Activated CD8-positive, alpha-beta T cell treated with anti-CD3 and anti-CD28 coated beads, Interleukin-2, amount 10 ng/mL, durations not matched to agents 7 days and 5 days (primary cell): Measurements from ENCODE around the gene PPID. TPM values are rescaled to one million over a fixed set of nuclear protein-coding genes. Genes with fewer than 3 reads are reported as not detected.
"Not testable (repeated sequence)": the region's sequence is repeated elsewhere in the genome, so short reads cannot be mapped to it uniquely, and the experiment has no call there.

Experiments used
- ATAC-seq: fragments of 150-1000 bp; cut with Tn5 transposase; one replicate; pipeline ENCODE4 v1.10.0; 2021; ENCODE audit warnings: moderate library complexity
- CTCF ChIA-PET: fragments of 350-600 bp; sonication (Branson Sonifier 250); formaldehyde crosslinking; loops from one replicate; lab custom pipeline; 2021; ENCODE audit warnings: antibody characterized with exemption; lab: Charles Lee
- POLR2A ChIA-PET: fragments of 350-600 bp; sonication (Branson Sonifier 250); formaldehyde crosslinking; loops from one replicate; lab custom pipeline; 2021; ENCODE audit warnings: antibody characterized with exemption; lab: Charles Lee
- DNase-seq: peaks from one replicate; pipeline ENCODE4 v3.0.0-alpha.2; 2020
- H3K27ac Mint-ChIP-seq: one replicate; pipeline ENCODE4 v1.8.0; 2021; ENCODE audit warnings: mild to moderate bottlenecking, mixed read lengths
- H3K27me3 Mint-ChIP-seq: one replicate; pipeline ENCODE4 v1.8.0; 2021; ENCODE audit warnings: low read depth, mixed read lengths
- H3K36me3 Mint-ChIP-seq: one replicate; pipeline ENCODE4 v1.8.0; 2021; ENCODE audit warnings: low read depth, mixed read lengths
- H3K4me1 Mint-ChIP-seq: one replicate; pipeline ENCODE4 v1.8.0; 2021; ENCODE audit warnings: low read depth, mixed read lengths
- H3K4me3 Mint-ChIP-seq: one replicate; pipeline ENCODE4 v1.8.0; 2021; ENCODE audit warnings: mild to moderate bottlenecking, mixed read lengths
- H3K9me3 Mint-ChIP-seq: one replicate; pipeline ENCODE4 v1.8.0; 2022; ENCODE audit warnings: mixed read lengths; ENCODE audit not compliant: insufficient read depth
- total RNA-seq, 2 experiments: library from RNA; stranded (reverse); gene quantifications; one replicate each; pipeline ENCODE4 v1.2.3, GENCODE V29; 2021

PPID gene
- total RNA-seq, 2 experiments from 2014 or later = 33.9 to 39.8 TPM

DNA sequence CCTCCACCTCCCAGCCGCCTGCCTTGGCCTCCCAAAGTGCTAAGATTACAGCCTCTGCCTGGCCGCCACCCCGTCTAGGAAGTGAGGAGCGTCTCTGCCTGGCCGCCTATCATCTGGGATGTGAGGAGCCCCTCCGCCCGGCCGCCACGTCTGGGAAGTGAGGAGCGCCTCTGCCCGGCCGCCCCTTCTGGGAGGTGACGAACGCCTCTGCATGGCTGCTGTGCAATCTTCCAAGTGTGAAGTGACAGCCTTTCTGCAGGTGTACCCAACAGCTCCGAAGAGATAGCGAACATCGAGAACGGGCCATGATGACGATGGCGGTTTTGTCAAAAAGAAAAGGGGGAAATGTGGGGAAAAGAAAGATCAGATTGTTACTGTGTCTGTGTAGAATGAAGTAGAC, 36.3 kb upstream of the PPID start:
- H3K9me3 Mint-ChIP-seq = not testable (repeated sequence)

DNA sequence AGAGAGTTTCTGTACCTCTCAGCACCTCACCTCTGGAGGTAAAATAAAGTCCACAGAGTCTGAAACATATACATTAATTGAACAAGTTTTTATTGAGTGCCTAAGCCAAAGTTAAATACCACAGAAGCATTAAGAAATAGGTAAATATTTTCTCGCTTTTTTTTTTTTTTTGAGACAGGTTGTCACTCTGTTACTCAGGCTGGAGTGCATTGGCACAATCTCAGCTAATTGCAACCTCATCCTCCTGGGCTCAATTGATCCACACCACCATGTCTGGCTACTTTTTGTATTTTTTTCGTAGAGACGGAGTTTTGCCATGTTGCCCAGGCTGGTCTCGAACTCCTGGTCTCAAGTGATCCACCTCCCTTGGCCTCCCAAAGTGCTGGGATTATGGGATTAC, 35.5 kb upstream of the PPID start:
- Mint-ChIP-seq H3K27me3 (peaks cover 13% of the 10 kb centered on the region), H3K9me3 (no peaks in the 10 kb centered on the region), H3K4me1 (no peaks in the 10 kb centered on the region), H3K36me3 (no peaks in the 10 kb centered on the region), H3K4me3 (no peak overlapping the region), H3K27ac (no peak overlapping the region)
- CTCF ChIA-PET = no interaction called here
- POLR2A ChIA-PET = no interaction called here
- DNase-seq (no peak), ATAC-seq (no peak)

More for the DNA sequence above, 36.3 kb upstream of the PPID start:
- DNase-seq, POLR2A ChIA-PET, CTCF ChIA-PET, H3K4me3 Mint-ChIP-seq, H3K4me1 Mint-ChIP-seq, H3K36me3 Mint-ChIP-seq, ATAC-seq, H3K27ac Mint-ChIP-seq: not testable (repeated sequence)
- peaks cover 13% of the 10 kb centered on the region for H3K27me3 Mint-ChIP-seq

DNA sequence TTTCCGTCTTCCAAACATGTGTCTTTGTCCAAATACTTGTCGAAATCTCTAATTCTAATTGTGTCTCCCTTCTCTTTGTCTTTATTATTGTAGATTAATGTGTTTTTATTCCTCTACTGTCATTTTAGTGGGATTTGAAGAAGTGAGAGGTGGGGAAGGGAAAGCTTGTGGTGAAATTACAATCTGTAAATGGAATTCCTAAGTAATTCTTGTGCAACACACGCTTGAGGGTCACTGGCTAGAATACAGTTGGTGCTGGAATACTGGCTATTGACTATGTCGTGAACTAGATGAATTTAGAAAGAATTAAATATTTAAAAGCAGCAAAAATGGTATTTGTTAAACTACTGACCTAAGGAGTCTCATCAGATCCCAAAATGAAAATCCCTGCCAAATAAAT, 34.9 kb upstream of the PPID start:
- ATAC-seq (no peak), DNase-seq (no peak)
- Mint-ChIP-seq H3K27ac (no peak overlapping the region), H3K9me3 (no peaks in the 10 kb centered on the region), H3K36me3 (no peaks in the 10 kb centered on the region), H3K27me3 (peaks cover 13% of the 10 kb centered on the region), H3K4me1 (no peaks in the 10 kb centered on the region), H3K4me3 (no peak overlapping the region)
- CTCF ChIA-PET = no interaction called here
- POLR2A ChIA-PET = no interaction called here

DNA sequence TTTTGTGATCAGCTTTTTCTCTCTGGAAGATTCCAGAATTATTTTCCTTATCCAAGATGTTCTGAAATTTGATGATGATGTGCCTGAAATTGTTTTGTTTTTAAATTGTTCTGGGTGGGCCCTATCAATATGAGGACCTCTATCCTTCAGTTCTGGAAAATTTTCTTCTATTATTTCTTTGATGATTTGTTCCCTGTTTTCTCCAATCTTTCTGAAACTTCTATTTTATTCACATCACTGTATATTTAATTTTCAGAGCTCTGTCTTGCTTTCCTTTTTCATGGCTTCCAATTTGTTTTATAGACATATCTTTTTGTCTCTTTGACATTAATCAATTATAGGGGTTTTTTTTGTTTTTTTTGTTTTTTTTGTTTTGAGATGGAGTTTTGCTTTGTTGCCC, 33.4 kb upstream of the PPID start:
- POLR2A ChIA-PET = no interaction called here
- ATAC-seq (no peak), DNase-seq (no peak)
- CTCF ChIA-PET = no interaction called here
- Mint-ChIP-seq H3K4me3 (no peak overlapping the region), H3K36me3 (no peaks in the 10 kb centered on the region), H3K27me3 (peaks cover 13% of the 10 kb centered on the region), H3K4me1 (no peaks in the 10 kb centered on the region), H3K27ac (no peak overlapping the region), H3K9me3 (no peaks in the 10 kb centered on the region)

DNA sequence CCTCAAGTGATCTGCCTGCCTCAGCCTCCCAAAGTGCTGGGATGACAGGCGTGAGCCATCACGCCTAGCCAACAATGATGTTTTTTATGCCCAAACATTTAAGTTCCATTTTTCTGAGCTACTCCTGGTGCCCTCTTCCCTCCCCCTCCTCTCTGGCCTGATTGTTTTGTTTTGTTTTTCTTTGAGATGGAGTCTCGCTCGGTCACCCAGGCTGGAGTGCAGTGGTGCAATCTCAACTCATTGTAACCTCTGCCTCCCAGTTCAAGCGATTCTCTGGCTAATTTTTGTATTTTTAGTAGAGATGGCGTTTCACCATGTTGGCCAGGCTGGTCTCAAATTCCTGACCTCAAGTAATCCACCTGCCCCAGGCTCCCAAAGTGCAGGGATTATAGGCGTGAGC, 32.6 kb upstream of the PPID start:
- H3K27ac Mint-ChIP-seq, DNase-seq, H3K4me3 Mint-ChIP-seq, H3K36me3 Mint-ChIP-seq, CTCF ChIA-PET, ATAC-seq, POLR2A ChIA-PET, H3K4me1 Mint-ChIP-seq, H3K9me3 Mint-ChIP-seq: not testable (repeated sequence)
- peaks cover 16% of the 10 kb centered on the region for H3K27me3 Mint-ChIP-seq

DNA sequence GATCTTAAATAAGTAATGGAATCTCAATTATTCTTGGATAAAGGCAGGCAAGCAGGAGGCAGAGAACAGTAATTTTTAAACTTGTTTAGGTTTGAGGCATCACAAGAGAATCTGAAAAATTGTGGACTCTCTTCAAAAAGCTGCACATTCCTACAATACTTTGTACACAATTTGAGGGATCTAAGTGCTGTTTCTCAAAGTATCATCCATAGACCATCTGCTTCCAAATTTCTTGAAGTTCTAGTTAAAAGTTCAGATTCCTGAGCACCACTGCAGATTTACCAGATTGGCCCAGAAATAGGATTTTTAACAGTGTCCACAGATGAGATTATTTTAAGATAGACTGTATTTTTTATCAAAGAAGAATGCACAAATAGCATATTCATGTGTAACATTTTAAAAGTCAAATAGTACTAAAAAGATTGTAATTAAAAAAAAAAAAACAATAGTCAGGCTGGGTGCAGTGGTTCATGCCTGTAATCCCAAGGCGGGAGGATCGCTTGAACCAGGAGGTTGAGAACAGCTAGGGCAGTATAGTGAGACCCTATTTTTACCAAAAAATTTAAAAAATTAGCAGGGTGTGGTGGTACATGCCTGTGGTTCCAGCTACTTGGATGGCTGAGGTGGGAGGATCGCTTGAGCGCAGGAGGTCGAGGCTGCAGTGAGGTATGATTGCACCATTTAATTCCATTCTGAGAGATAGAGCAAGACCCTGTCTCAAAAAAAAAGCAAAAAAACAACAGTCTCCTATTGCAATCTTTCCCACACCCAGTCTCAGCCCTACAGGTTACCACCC, 31.4 kb upstream of the PPID start:
- ATAC-seq = no peak
- H3K36me3 Mint-ChIP-seq = no peaks in the 10 kb centered on the region

DNA sequence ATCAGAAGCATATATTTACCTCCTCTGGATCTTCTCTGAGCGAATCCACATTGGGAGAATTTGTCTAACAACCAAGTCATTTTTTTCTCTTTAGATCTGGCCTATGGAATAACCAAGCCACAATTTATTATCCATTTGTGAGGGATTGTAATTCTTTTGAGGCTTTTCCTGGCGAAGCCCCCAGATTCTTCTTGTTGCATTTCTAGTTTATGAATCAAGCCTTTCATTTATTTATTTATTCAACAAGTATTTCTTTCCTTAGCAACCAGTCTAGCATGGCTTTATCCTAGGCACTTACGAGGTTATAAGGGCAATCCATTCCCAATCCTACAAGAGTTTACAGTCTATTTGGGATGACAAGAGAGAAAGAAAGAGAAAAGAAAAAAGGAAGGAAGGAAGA, 27.2 kb upstream of the PPID start:
- Mint-ChIP-seq H3K4me3 (no peak overlapping the region), H3K27ac (no peak overlapping the region), H3K36me3 (no peaks in the 10 kb centered on the region), H3K9me3 (no peaks in the 10 kb centered on the region), H3K27me3 (peaks cover 11% of the 10 kb centered on the region), H3K4me1 (no peaks in the 10 kb centered on the region)
- DNase-seq (no peak), ATAC-seq (no peak)
- ChIA-PET CTCF (no interaction called here), POLR2A (no interaction called here)

More for the DNA sequence above, 31.4 kb upstream of the PPID start:
- CTCF ChIA-PET = no interaction called here
- no peak for DNase-seq
- Mint-ChIP-seq H3K27me3 (peaks cover 16% of the 10 kb centered on the region), H3K4me1 (no peaks in the 10 kb centered on the region), H3K4me3 (no peak overlapping the region), H3K27ac (no peak overlapping the region), H3K9me3 (no peaks in the 10 kb centered on the region)
- POLR2A ChIA-PET = interaction anchor here (0.8 kb wide), 1 partner anchor 83 kb away, joined by 3 read pairs; the partner anchor contains the start of gene C4orf46

DNA sequence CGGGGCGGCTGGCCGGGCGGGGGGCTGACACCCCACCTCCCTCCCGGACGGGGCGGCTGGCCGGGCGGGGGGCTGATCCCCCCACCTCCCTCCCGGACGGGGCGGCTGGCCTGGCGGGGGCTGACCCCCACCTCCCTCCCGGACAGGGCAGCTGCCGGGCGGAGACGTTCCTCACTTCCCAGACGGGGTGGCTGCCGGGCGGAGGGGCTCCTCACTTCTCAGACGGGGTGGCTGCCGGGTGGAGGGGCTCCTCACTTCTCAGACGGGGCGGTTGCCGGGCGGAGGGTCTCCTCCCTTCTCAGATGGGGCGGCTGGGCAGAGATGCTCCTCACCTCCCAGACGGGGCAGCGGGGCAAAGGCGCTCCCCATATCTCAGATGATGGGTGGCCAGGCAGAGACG, 23.3 kb upstream of the PPID start:
- CTCF ChIA-PET, H3K4me3 Mint-ChIP-seq, ATAC-seq, H3K9me3 Mint-ChIP-seq, H3K27ac Mint-ChIP-seq, H3K27me3 Mint-ChIP-seq, H3K36me3 Mint-ChIP-seq, POLR2A ChIA-PET, H3K4me1 Mint-ChIP-seq, DNase-seq: not testable (repeated sequence)

DNA sequence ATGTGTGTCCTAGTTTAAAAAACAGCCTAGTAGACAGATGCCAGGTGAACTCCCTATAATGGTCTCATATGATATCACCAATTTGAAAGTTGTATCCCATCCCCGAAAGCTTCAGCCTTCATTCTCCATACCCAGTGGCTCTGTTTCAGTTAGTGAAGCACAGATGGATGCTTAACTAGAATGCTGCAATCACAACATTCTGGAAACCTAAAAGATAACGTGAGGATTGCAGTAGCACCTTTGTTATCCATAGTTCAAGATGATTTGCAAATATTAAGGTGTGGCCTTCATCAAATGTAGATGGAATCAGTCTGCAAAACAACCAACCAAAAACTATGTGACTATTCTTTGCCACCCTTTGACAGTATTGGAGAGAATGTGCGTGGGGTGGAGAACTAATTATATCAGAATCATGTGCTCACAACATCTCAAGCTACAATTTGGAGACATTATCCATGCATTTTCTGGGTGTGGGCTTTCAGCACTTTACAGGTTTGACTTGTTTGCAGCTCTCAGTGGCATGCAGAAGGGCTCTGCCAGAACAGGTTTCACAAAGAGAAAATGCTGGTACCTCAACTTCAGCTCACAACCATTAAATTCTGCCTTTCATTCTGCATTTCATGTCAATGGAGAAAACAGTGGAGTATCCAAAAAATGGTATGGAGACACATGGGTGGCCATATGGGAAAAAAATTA, 18.3 kb upstream of the PPID start:
- POLR2A ChIA-PET = interaction anchor here (0.6 kb wide), 1 partner anchor 35 kb away, joined by 3 read pairs; no protein-coding TSS in a partner anchor
- no peak overlapping the region for H3K27ac Mint-ChIP-seq
- H3K27me3 Mint-ChIP-seq = peaks cover 5% of the 10 kb centered on the region
- DNase-seq (no peak), ATAC-seq (no peak)
- no peaks in the 10 kb centered on the region for H3K36me3 Mint-ChIP-seq
- no peak overlapping the region for H3K4me3 Mint-ChIP-seq
- CTCF ChIA-PET = interaction anchor here (0.9 kb wide), 1 partner anchor 22 kb away, joined by 3 read pairs; no protein-coding TSS in a partner anchor
- no peaks in the 10 kb centered on the region for H3K9me3 Mint-ChIP-seq
- no peaks in the 10 kb centered on the region for H3K4me1 Mint-ChIP-seq

DNA sequence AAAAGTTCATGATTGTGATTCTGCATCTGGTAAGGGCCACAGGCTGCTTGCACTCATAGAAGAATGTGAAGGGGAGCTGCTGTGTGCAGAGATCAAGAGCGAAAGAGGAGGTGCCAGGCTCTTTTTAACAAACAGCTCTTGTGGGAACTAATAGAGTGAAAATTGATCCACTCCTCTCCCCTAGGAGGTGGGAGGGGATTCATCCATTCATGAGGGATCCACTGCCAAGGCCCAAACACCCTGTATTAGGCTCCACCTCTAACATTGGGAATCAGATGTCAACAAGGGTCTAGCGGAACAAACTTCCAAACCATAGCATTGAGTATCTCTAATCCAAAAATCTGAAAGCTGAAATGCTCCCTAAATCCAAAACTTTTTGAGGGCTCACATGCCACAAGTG, 16.4 kb upstream of the PPID start:
- no peaks in the 10 kb centered on the region for H3K36me3 Mint-ChIP-seq
- no peak overlapping the region for H3K27ac Mint-ChIP-seq
- peaks cover 5% of the 10 kb centered on the region for H3K27me3 Mint-ChIP-seq
- POLR2A ChIA-PET = interaction anchor here (0.6 kb wide), 1 partner anchor 72 kb away, joined by 4 read pairs; no protein-coding TSS in a partner anchor
- H3K4me3 Mint-ChIP-seq = no peak overlapping the region
- no peaks in the 10 kb centered on the region for H3K9me3 Mint-ChIP-seq
- ATAC-seq (no peak), DNase-seq (no peak)
- H3K4me1 Mint-ChIP-seq = no peaks in the 10 kb centered on the region
- CTCF ChIA-PET = no interaction called here

DNA sequence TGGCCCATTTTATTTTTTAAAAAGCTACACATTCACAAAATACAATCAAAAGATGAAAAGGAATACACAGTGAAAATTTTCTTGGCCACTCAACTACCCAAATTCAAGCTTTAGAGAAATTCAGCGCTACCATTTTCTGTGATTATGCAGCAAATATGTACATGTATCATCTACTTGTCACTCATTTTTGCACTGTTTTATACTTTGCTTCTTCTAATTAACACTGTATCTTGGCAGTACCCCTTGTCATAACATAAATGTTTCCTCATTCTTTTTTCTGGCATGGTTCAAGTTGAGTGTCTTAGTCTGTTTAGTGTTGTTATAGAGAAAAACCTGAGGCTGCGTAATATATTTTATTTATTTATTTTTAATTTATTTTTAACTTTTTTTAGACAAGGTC, 15.7 kb upstream of the PPID start:
- ATAC-seq (no peak), DNase-seq (no peak)
- no peaks in the 10 kb centered on the region for H3K9me3 Mint-ChIP-seq
- POLR2A ChIA-PET = no interaction called here
- no peak overlapping the region for H3K27ac Mint-ChIP-seq
- peaks cover 5% of the 10 kb centered on the region for H3K27me3 Mint-ChIP-seq
- H3K4me1 Mint-ChIP-seq = no peaks in the 10 kb centered on the region
- CTCF ChIA-PET = no interaction called here
- H3K36me3 Mint-ChIP-seq = no peaks in the 10 kb centered on the region
- H3K4me3 Mint-ChIP-seq = no peak overlapping the region
